Retinal pigment epithelial cell (primary cell): ENCODE data around the gene STX1A.
A peak's percentile ranks its signal among the peaks of the same experiment; 100 is the strongest.
"Not testable (repeated sequence)": the region's sequence is repeated elsewhere in the genome, so short reads cannot be mapped to it uniquely, and the experiment has no call there.

ENCODE experiments used
- DNase-seq: peaks from one replicate; pipeline ENCODE4 v3.0.0-alpha.2; 2010; ENCODE audit warnings: low read depth
- H3K4me3 ChIP-seq: 2 replicates; pipeline ENCODE4 v1.5.1; 2011; ENCODE audit warnings: mild to moderate bottlenecking, low read length, control low read depth, moderate library complexity
- CTCF ChIP-seq: conservative IDR thresholded peaks from 2 replicates; pipeline ENCODE4 v1.5.1; 2011; ENCODE audit warnings: low read depth, low read length, control low read depth, inconsistent platforms

The STX1A gene

GRCh38 chr7:73722785-73723184, 3.3 kb upstream of the STX1A start:
- DNase-seq, result no peak
- no peak for TF ChIP-seq CTCF
- no peak overlapping the region for H3K4me3 ChIP-seq

- DNase-seq, H3K4me3 ChIP-seq: not testable (repeated sequence)
Observed at GRCh38 chr7:73722182-73722581, 2.7 kb upstream of the STX1A start.

- TF ChIP-seq CTCF, result no peak
- DNase-seq, result no peak
- H3K4me3 ChIP-seq, result no peak overlapping the region
Observed at GRCh38 chr7:73721377-73721817, 1.9 kb upstream of the STX1A start.

GRCh38 chr7:73720443-73720842, 974 bp upstream of the STX1A start:
- not testable (repeated sequence) for DNase-seq, H3K4me3 ChIP-seq

GRCh38 chr7:73719806-73720169, 319 bp upstream of the STX1A start:
- no peak for TF ChIP-seq CTCF
- H3K4me3 ChIP-seq, result peak overlapping the region; percentile 42
- DNase-seq, result no peak

- H3K4me3 ChIP-seq, result peak overlapping the region; percentile 75
- no peak for DNase-seq
- TF ChIP-seq CTCF, result no peak
Observed at GRCh38 chr7:73718438-73718881, 1.0 kb downstream of the STX1A start.

- peak overlapping the region; percentile 75 for H3K4me3 ChIP-seq
- no peak for TF ChIP-seq CTCF
- no peak for DNase-seq
Observed at GRCh38 chr7:73717991-73718405, 1.5 kb downstream of the STX1A start.

- no peak overlapping the region for H3K4me3 ChIP-seq
- no peak for DNase-seq
- no peak for TF ChIP-seq CTCF
Observed at GRCh38 chr7:73717025-73717807, 2.3 kb downstream of the STX1A start.
